Panc1 (cell line): Measurements from ENCODE around the gene USP49. TPM values are rescaled to one million over a fixed set of nuclear protein-coding genes. Genes with fewer than 3 reads are reported as not detected.

Experiments
- ATAC-seq: fragments of 200-7000 bp; cut with Tn5 transposase; 2 replicates; pipeline ENCODE4 v1.9.1; 2020; ENCODE audit warnings: mild to moderate bottlenecking, moderate library complexity
- BruUV-seq: library from RNA; stranded (reverse); fragments of 400-500 nt; replicated peaks from 2 replicates; lab custom pipeline; 2021; lab: Mats Ljungman, UMichigan
- CTCF ChIA-PET: fragments of 300-600 bp; sonication (Branson Sonifier 250); formaldehyde crosslinking; loops from one replicate; lab custom pipeline; 2022; ENCODE audit warnings: antibody characterized with exemption; lab: Charles Lee
- POLR2A ChIA-PET: fragments of 300-600 bp; sonication (Branson Sonifier 250); formaldehyde crosslinking; loops from one replicate; lab custom pipeline; 2022; ENCODE audit warnings: antibody characterized with exemption; lab: Charles Lee
- DNase-seq: peaks from one replicate; pipeline ENCODE4 v3.0.0-alpha.2; 2010; ENCODE audit warnings: low read depth, low spot score
- H3K27ac ChIP-seq: 2 replicates; pipeline ENCODE4 v1.5.1; 2011; ENCODE audit warnings: mild to moderate bottlenecking, low read length, inconsistent platforms
- H3K27me3 ChIP-seq: fragments of 200-500 bp; sonication (Bioruptor generic); 2 replicates; pipeline ENCODE4 v1.6.0; 2014; ENCODE audit warnings: low read length, inconsistent platforms; ENCODE audit not compliant: control insufficient read depth, insufficient read depth
- H3K36me3 ChIP-seq: fragments of 200-500 bp; sonication (Bioruptor generic); 2 replicates; pipeline ENCODE4 v1.5.1; 2014; ENCODE audit warnings: inconsistent platforms, mild to moderate bottlenecking, low read length, moderate library complexity; ENCODE audit not compliant: control insufficient read depth, insufficient read depth
- H3K4me1 ChIP-seq: 2 replicates; pipeline ENCODE4 v1.5.1; 2011; ENCODE audit warnings: inconsistent platforms, mild to moderate bottlenecking, low read length, moderate library complexity; ENCODE audit not compliant: control insufficient read depth, insufficient read depth
- H3K4me3 ChIP-seq, 2 experiments: 2 replicates each; pipeline ENCODE4 v1.5.1; 2011 to 2012; ENCODE audit warnings: low read depth in 2 of 2, low read length in 2 of 2, mild to moderate bottlenecking in 2 of 2, inconsistent platforms in 1 of 2, moderate library complexity in 1 of 2
- H3K9me3 ChIP-seq: fragments of 200-500 bp; sonication (Bioruptor generic); 2 replicates; pipeline ENCODE4 v1.5.1; 2014; ENCODE audit warnings: low read depth, mild to moderate bottlenecking, inconsistent platforms, low read length, moderate library complexity; ENCODE audit not compliant: control insufficient read depth, insufficient read depth
- POLR2AphosphoS5 ChIP-seq: IDR thresholded peaks from 2 replicates; pipeline ENCODE4 v1.6.1; 2012; ENCODE audit warnings: mild to moderate bottlenecking, low read depth, low read length, moderate library complexity
- SIN3A ChIP-seq: IDR thresholded peaks from 2 replicates; pipeline ENCODE4 v1.6.1; 2012; ENCODE audit warnings: low read depth, mild to moderate bottlenecking, low read length, moderate library complexity, borderline replicate concordance; ENCODE audit not compliant: insufficient read depth
- TCF7L2 ChIP-seq: IDR thresholded peaks from 2 replicates; pipeline ENCODE4 v1.6.1; 2011; ENCODE audit warnings: mild to moderate bottlenecking, low read depth, low read length, inconsistent platforms
- in situ Hi-C: cut with HindIII; loops from 2 replicates; pipeline ENCODE4 v1.10.0; 2016; ENCODE audit warnings: low sequenced_read_pairs, low pct_unique_long_range_greater_than_20kb
- intact Hi-C: fragments of 100-400 bp; cut with micrococcal nuclease; formaldehyde crosslinking; loops from one replicate; pipeline ENCODE4 v1.10.0; 2022; ENCODE audit not compliant: unreplicated experiment
- total RNA-seq: library from RNA; stranded (reverse); gene quantifications from one replicate; pipeline ENCODE4 v1.2.1, GENCODE V29; 2021; ENCODE audit not compliant: unreplicated experiment
- TF ChIP-seq, protein P1 (sequence below): fragments of 450-650 bp; IDR thresholded peaks from 2 replicates; pipeline ENCODE4 v1.5.1; 2017; ENCODE audit warnings: mild to moderate bottlenecking
- TF ChIP-seq, protein P2 (sequence below), 2 experiments: IDR thresholded peaks; 2 replicates each; pipeline ENCODE4 v1.6.1; 2011 to 2012; ENCODE audit warnings: low read depth in 2 of 2, control low read depth in 1 of 2, low read length in 1 of 2, mild to moderate bottlenecking in 1 of 2, moderate library complexity in 1 of 2; ENCODE audit not compliant: insufficient read depth in 1 of 2

Gene USP49
- total RNA-seq, 1 experiment from 2014 or later, result 5.4 TPM

DNA sequence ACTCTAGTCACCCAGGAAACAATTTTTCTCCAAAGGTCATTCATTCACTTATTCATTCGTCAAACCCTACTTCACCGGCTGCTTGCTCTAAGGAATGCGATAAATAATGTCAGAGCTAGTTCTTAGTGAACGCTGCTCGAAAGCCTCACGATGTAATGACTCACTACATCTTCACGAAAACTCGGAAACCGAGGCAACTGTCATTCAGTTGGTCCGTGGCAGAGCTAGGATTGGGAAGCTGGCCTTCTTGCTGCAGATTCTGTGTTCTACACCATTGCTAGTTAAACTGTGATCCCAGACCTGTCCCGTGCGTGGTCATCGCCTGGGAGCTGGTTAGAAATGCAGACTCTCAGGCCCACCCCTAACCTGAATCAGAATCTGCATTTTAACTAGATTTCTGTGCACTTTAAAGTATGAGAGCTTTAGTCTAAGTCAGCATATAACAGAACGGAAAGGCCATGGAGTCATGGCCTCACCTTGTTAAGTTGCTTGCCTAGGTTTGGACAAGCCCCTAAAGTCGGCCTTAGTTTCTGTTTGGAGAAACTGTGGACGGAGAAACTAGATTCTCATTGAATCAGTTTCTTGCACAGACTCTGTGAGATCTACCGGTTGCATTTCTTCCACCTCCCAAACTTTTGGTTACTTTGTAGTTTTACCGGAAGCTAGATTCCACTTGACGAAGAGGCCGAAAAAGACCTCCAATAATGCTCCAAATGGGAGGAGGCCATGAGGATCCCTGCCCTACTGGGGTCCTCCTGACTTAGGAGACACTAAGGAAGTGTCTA lies 47.1 kb upstream of the USP49 start:
- Histone ChIP-seq H3K4me3 (peak overlapping the region; percentile 58 to 90), H3K9me3 (no peaks in the 10 kb centered on the region), H3K4me1 (peaks cover 24% of the 10 kb centered on the region), H3K36me3 (no peaks in the 10 kb centered on the region), H3K27ac (peak overlapping the region; percentile 83), H3K27me3 (no peaks in the 10 kb centered on the region)
- ChIA-PET CTCF (interaction anchor here (0.5 to 0.6 kb wide), 3 partner anchors 23 to 27 kb away, joined by 3 to 9 read pairs (median 3); no protein-coding TSS in a partner anchor), POLR2A (interaction anchor here (0.5 to 1.4 kb wide), 2 partner anchors 11 to 21 kb away, joined by 3 to 4 read pairs; partner anchors contain the start of genes BYSL and MED20)
- ATAC-seq (peak; percentile 28), DNase-seq (no peak)
- intact Hi-C loops (no loop called here), in situ Hi-C loops (no loop called here)
- no peak for TF ChIP-seq SIN3A
- no TSS peak for BruUV-seq

DNA sequence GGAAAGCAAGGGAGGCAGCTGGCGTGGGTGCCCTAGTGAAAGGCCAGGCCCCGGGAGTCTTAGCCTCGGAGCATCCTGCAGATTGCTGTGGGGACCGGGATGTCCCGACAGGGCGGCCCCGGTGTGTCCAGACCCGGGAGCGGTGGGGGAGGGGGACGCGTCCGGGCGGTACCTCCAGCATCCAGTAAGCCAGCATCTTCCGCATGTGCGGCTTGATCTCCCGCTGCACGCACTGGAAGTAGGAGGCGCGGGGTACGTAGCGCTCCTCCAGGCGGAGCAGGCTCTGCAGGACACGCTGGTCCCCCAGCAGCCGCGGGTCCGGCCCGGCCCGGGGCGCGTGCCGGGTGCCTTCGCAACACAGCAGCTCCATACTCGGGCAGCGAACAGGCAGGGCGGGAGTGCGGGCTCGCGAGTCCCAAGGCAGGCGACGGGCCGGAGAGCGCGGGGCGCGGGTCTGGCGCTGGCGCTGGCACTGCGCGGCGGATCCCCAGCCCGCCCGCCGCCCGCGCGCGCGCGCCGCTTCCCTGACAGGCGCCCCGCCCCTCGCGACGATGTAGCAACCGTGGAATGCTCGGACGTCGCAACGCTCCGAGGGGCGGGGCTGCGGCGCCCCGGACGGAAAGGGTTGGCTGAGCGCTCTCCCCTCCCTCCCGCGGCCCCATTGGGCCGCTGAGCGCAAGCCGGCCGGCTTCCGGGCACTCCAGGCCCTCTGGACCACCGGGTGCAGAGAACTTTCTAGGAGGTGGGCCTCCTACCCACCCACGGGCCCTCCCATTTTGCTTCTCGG lies 46.3 kb upstream of the USP49 start, which contains the start of gene CCND3:
CCND3 (minus strand) TSS at position 529 of the 787 bp plus-strand sequence; CDS start at position 370, 159 bp downstream.
- TF ChIP-seq SIN3A (peak; percentile 94; the same call in 1 of the 2 replicates), POLR2AphosphoS5 (peak; percentile 79), TCF7L2 (no peak)
- TF ChIP-seq, protein P1, sequence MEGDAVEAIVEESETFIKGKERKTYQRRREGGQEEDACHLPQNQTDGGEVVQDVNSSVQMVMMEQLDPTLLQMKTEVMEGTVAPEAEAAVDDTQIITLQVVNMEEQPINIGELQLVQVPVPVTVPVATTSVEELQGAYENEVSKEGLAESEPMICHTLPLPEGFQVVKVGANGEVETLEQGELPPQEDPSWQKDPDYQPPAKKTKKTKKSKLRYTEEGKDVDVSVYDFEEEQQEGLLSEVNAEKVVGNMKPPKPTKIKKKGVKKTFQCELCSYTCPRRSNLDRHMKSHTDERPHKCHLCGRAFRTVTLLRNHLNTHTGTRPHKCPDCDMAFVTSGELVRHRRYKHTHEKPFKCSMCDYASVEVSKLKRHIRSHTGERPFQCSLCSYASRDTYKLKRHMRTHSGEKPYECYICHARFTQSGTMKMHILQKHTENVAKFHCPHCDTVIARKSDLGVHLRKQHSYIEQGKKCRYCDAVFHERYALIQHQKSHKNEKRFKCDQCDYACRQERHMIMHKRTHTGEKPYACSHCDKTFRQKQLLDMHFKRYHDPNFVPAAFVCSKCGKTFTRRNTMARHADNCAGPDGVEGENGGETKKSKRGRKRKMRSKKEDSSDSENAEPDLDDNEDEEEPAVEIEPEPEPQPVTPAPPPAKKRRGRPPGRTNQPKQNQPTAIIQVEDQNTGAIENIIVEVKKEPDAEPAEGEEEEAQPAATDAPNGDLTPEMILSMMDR, result no peak
- ATAC-seq (peak; percentile 97), DNase-seq (peak; percentile 48)
- Histone ChIP-seq H3K4me3 (peak within 1 kb of the TSS; percentile 58 to 90), H3K9me3 (no peaks in the 10 kb centered on the region), H3K27me3 (no peaks in the 10 kb centered on the region), H3K4me1 (peaks cover 25% of the 10 kb centered on the region), H3K36me3 (no peaks in the 10 kb centered on the region), H3K27ac (peak within 1 kb of the TSS; percentile 83)
- intact Hi-C loops (no loop called here), in situ Hi-C loops (no loop called here)
- CTCF ChIA-PET, result interaction anchor here (0.5 to 0.7 kb wide), 3 partner anchors 25 to 338 kb away, joined by 3 to 4 read pairs (median 3); no protein-coding TSS in a partner anchor
- POLR2A ChIA-PET, result interaction anchor here (0.5 to 1.4 kb wide), 2 partner anchors 12 to 21 kb away, joined by 3 to 4 read pairs; partner anchors contain the start of genes BYSL and MED20
- BruUV-seq, result no TSS peak

DNA sequence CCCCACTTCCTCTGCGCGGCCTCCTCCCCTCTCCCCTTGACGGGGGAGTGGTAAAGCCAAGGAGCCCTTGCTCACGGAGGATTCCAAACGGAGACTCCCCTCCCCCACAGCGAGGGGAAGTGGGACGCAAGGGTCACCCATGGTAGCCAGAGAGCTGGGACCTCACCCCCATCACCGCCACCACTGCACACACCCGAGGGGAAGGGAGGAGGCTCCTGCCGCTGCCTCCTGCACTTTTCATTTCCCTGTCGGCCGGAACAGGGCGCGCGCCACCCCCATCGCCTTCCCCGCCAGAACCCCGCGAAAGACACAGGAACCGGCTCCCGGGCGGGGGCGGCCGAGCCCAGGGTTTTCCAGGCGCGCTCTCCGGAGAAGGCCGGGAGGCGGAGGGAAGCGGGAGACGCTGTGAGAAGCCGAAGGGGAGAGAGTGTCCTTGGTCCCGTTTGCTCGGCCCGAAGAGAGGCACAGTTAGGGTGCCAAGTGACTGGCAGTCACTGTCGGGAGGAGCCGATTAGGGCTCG lies 45.6 kb upstream of the USP49 start:
- Histone ChIP-seq H3K9me3 (no peaks in the 10 kb centered on the region), H3K27ac (peak overlapping the region; percentile 71), H3K36me3 (no peaks in the 10 kb centered on the region), H3K4me3 (peak overlapping the region; percentile 58 to 90), H3K27me3 (no peaks in the 10 kb centered on the region), H3K4me1 (peaks cover 30% of the 10 kb centered on the region)
- ChIA-PET CTCF (interaction anchor here (0.5 to 0.7 kb wide), 2 partner anchors 45 to 338 kb away, joined by 3 to 4 read pairs; no protein-coding TSS in a partner anchor), POLR2A (no interaction called here)
- intact Hi-C loops, result no loop called here
- in situ Hi-C loops, result no loop called here
- TF ChIP-seq, protein P2, sequence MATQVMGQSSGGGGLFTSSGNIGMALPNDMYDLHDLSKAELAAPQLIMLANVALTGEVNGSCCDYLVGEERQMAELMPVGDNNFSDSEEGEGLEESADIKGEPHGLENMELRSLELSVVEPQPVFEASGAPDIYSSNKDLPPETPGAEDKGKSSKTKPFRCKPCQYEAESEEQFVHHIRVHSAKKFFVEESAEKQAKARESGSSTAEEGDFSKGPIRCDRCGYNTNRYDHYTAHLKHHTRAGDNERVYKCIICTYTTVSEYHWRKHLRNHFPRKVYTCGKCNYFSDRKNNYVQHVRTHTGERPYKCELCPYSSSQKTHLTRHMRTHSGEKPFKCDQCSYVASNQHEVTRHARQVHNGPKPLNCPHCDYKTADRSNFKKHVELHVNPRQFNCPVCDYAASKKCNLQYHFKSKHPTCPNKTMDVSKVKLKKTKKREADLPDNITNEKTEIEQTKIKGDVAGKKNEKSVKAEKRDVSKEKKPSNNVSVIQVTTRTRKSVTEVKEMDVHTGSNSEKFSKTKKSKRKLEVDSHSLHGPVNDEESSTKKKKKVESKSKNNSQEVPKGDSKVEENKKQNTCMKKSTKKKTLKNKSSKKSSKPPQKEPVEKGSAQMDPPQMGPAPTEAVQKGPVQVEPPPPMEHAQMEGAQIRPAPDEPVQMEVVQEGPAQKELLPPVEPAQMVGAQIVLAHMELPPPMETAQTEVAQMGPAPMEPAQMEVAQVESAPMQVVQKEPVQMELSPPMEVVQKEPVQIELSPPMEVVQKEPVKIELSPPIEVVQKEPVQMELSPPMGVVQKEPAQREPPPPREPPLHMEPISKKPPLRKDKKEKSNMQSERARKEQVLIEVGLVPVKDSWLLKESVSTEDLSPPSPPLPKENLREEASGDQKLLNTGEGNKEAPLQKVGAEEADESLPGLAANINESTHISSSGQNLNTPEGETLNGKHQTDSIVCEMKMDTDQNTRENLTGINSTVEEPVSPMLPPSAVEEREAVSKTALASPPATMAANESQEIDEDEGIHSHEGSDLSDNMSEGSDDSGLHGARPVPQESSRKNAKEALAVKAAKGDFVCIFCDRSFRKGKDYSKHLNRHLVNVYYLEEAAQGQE (IDR thresholded peaks at IDR 0.05; ENCODE audit: insufficient read depth in 1 of 2, low read depth in 2 of 2, low read length in 1 of 2), result no peak
- TF ChIP-seq POLR2AphosphoS5, result no peak
- TF ChIP-seq, protein P1, result no peak
- no peak for TF ChIP-seq SIN3A
- no peak for TF ChIP-seq TCF7L2
- no peak for DNase-seq
- BruUV-seq, result no TSS peak
- ATAC-seq, result peak; percentile 6
